Glomerular endothelial cell (primary cell): ENCODE data around the gene ULBP2. TPM values are rescaled to one million over a fixed set of nuclear protein-coding genes. Genes with fewer than 3 reads are reported as not detected.
"Not testable (repeated sequence)": the region's sequence is repeated elsewhere in the genome, so short reads cannot be mapped to it uniquely, and the experiment has no call there.

Experiments used
- DNase-seq: peaks from one replicate; pipeline ENCODE4 v3.0.0-alpha.2; 2011; ENCODE audit warnings: low read depth, low spot score; ENCODE audit errors: extremely low read depth
- total RNA-seq: library from RNA; depleted of rRNA; stranded (reverse); fragments of >200 nt; gene quantifications from 2 replicates; pipeline ENCODE4 v1.2.3, GENCODE V29; 2015

The ULBP2 gene
- total RNA-seq, 1 donor from 2014 or later, result 19.0 TPM

DNA sequence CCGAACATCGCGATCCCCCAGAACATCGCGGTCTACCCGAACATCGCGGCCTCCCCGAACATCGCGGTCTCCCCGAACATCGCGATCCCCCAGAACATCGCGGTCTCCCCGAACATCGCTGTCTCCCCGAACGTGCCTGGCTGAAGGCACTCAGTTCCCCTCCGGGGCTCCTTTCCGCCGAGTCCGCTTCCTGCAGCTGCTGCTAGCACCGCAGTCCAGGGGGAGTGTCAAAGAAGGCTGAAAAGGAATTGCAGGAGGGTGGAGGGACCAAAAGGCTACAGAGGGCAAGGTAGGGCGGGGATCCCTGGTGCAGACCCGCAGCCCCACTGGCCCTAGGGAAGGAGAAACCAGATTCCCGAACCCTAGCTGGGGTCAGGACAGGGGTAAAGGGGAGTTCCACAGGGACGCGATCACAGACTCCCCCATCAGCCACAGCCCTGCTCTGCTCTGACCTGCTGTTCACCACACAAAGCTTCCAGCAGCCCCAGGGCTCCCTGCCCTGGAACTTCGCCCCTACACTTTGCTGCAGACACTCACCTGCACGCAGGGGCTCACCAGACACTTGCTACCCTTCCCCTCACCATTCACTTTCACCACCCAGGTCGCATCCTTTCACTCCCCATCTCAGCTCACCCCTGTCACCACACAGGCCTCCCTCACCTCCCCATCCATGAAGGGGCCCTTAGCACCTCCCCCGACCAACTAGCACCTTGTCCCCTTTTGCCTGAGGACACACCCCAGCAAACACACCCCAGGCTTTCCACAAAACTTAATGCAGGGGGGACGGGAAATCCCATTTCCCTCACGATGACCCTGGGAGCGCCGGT lies 23.6 kb downstream of the ULBP2 start:
- no peak for DNase-seq

DNA sequence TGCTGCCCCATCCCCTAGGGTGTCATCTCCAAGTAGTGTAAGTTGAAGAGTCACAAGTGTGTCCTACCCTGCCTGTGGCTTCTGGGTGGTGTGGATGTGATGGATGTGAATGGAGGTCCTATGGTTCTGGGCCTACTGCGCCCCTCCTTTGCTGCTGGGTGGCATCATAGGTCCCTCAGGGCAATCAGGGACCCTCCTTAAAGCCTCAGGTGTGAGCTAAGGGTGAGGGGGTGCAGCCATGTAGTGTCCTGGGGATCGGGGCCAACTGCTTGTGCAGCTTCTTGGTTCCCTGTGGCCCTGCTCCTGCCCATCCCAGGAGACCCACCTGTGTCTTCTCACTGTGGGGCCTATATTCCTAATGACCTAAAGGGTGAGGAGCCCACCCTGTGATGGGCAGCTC lies 24.5 kb downstream of the ULBP2 start:
- DNase-seq, result not testable (repeated sequence)

DNA sequence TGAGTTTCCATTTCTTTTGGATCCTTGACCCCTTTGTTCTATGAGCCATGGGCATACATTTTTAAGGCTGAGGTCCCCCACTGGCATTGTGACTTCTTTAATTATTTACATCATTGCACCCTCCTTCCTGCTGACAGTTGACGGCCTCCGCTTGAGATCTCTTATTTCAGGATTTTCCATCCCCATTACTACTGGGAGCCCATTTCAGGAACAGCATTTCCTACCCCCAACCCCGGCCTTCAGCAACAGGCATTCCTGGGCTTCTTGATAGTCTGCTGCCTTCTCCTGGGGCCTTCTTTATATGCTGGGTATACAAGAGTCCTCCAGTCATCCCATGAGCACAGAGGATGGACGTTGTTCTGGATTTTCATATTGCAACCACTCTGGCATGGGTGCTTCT lies 25.8 kb downstream of the ULBP2 start:
- no peak for DNase-seq

DNA sequence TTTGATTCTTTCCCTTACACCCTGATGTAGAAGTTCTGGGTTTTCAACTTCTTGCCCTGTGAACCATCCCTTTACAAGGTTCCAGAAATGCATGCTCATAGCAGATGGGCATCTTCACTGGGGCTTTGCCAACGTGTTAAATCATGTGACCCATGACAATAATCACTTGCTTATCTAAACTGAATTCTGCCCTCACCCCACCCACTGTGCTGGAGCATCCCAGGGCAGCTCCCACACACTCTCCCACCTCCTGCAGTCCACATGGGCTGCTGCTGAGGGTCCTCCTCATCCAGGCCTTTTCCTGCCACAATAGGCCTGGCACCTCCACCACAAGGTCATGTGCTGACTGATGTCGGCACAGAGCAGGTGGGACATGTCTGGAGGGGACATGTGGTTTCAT lies 26.2 kb downstream of the ULBP2 start:
- DNase-seq, result not testable (repeated sequence)

DNA sequence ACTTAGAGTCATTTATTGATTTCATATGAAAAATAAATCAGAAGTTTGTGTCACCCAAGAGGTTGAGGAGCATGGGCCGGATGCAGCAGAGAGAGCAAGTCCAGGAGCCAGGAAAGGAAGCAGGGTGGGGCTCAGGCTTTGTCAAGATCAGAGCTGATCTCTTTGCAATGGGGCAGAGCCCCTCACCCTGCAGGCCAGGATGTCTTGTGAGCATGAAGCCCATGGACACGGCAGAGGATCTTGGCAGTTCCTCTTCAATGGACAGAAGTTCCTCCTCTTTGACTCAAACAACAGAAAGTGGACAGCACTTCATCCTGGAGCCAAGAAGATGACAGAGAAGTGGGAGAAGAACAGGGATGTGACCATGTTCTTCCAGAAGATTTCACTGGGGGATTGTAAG lies 27.1 kb downstream of the ULBP2 start:
- DNase-seq, result not testable (repeated sequence)

DNA sequence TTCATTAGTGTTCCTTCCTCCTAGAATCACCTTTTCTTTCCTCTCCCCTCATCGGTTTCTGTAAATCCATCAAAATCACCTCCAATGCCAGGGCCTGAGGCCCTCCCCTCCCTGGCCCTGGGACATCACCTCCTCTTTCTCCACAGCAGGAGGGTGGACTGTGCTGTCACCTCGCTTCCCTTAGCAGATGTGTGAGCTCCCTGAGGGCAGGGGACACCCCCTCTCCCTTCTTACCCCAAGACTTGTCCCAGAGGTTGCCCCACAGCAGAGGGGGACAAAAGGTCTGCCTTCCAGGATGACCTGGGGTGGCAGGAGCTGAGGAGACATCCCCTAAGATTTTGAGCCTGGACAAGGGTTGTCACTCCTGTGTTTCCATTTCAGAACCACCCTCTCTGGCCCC lies 27.8 kb downstream of the ULBP2 start:
- DNase-seq, result no peak

DNA sequence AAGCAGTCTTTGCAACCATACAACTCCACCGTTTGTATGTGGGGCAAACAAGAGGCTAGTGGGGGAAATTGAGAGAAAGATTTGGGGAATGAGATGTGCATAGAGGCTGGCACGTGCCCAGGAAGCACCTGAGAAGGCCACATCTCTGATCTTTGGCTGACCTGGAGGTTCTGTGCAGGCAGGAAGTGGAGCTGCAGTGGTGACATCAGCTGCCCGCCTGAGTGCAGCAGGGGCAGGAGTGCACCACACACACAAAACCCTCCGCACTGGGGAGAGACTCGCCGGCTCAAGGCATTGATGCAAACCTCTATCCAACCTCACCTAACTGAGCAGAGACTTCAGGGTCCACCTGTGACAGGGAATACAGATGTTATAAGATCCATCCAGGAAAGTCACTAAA lies 32.6 kb downstream of the ULBP2 start:
- DNase-seq, result not testable (repeated sequence)

DNA sequence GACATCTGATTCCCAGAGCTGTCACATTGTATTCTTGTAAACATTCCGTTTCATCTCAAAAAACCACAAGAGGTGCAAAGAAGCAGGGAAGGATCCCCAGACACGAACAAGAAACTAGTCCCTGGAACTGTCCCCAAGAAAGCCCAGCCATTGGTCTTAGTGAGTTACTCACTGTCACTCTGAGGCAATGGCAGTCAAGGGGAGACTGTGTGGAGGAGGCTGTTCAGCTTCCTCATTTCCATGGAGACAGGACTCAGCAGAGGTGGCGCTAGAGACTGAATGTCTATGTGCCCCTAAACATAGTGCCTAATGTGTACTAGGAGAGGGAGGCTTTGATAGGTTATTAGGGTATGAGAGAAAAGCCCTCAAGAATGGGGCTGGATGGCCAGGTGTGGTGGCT lies 33.0 kb downstream of the ULBP2 start:
- DNase-seq, result no peak

DNA sequence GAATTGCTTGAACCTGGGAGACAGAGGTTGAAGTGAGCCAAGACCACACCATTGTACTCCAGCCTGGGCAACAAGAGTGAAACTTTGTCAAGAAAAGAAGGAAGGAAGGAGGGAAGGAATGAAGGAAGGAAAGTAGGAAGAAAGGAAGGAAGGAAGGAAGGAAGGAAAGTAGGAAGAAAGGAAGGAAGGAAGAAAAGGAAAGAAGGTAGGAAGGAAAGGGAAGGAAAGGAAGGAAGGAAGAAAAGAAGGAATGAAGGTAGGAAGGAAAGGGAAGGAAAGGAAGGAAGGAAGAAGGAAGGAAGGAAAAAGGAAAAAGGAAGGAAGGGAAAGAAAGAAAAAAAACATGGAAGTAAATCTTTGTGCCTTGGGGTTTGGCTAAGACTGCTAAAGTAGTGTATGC lies 33.6 kb downstream of the ULBP2 start:
- no peak for DNase-seq

DNA sequence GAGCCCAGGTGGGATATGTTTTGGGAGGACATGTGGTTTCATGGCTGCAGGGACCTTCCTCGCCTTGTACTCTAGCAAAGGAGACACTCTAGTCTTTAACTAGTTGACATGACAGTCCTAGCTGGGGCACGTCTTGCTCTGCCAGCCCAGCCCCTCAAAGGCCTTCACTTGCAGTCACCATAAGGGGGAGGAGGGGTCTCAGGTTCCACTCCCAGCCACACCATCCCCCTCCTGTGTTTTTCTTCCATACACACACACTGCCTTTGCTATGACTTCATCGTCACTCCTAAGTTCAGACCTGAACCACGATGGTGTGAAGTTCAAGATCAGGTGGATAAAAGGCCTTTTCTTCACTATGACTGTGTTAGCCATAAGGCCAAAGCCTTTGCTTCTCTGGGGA lies 35.4 kb downstream of the ULBP2 start:
- no peak for DNase-seq

DNA sequence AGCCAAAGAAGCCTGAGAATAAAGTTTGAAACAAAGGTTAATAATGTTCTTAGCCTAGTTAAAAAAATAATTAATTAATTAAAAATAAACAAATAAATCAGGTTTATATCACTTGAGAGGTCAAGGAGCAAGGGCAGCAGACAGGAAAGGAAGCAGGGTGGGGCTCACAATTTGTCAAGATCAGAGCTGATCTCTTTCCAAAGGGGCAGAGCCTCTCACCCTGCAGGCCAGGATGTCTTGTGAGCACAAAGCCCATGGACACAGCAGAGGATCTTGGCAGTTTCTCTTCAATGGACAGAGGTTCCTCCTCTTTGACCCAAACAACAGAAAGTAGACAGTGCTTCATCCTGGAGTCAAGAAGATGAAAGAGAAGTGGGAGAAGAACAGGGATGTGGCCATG lies 36.8 kb downstream of the ULBP2 start:
- no peak for DNase-seq

DNA sequence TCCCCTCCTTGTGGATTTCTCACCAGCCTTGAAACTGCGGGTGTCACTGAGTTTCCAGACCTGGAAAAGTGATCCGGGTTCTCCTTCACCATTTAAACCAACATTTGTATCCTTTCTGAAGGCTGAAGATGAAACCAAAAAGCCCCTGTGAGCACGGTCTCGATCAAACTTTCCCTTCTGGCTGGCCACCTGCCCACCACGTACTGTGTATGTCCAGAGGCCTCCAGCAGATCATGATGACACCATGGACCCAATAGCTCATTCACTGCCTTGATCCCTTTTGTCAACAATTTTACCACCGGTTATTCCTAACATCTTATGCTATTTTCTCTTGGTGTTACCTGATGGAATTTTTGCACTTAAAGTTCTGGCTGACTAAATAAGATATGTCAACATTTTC lies 37.5 kb downstream of the ULBP2 start:
- no peak for DNase-seq

DNA sequence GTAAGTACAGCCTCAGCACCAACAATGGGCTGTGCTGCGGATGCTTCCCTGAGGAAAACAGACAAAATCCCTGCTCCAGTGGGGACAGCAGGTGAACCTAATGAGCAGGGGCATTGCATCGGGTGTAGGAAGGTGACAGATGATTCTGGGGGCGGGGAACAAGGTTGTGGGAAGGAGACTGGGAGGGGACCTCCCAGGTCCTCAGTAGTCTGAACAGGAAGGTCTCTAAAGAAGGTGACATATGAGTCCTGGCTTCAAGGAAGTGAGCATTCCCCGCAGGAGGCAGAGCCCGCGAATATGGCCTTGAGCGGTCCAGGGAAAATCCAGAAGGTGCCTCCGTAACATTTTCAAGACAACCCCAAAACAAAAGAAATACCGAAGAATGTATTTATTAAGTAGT lies 41.3 kb downstream of the ULBP2 start:
- no peak for DNase-seq

DNA sequence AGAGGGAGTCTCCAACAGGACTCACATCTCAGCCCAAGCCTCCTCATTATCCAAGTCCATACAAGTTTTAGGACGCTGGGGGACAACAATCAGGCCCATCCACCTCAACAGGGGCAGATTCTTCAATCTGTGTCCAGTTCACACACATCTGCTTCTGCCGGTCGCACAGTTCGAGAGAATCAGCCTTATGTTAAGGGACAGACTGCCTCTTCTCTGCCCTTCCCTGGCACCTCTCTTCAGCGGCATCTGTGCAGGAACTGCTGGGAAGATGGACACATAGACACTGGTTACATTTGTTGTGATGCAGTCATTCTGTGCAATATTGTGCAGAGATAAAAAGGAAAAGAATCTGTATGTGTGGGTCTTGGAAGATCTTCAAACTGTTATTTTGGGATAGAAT lies 43.0 kb downstream of the ULBP2 start:
- DNase-seq, result no peak

DNA sequence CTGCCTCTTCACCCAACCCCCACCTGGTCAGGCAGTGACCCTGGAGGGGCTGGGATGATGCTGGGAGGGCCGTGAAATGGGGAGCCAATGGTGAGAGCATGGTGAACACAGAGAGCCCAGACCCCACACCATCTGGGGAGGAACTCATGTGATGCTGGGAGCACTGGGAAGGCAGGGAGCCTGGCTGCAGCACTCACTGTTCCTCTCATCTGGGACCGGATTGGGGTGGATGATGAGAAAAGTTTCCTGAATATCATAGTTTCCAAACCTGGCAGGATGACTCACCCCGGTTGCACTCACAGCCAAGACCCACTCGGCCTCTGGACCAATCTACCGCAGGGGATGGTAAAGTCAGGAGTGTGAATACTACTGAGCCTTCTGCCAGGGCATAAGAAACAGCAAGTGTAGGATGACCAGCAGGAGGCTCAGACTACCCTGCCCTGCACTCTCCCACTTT lies 43.7 kb downstream of the ULBP2 start:
- no peak for DNase-seq

DNA sequence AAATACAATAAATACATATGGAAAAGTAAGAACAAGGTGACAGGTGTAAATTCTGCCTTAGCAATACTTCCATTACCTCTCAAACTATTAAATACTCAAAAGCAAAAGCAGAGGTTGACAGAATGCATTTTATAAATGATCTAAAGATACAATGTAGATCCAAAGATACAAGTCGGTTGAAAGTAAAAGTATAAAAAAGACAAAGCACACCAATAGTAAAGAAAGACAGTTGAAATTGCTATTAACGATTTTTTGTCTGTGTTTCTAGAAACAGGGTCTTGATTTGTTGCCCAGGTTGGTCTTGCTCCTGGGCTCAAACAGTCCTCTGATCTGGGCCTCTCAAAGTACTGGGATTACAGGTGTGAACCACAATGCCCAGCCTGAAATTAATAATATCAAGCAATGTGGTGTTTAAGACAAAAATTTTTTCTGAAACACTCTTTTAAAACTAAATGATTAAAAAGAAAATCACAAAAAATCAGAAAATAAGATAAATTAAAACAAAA lies 45.8 kb downstream of the ULBP2 start:
- DNase-seq, result no peak

DNA sequence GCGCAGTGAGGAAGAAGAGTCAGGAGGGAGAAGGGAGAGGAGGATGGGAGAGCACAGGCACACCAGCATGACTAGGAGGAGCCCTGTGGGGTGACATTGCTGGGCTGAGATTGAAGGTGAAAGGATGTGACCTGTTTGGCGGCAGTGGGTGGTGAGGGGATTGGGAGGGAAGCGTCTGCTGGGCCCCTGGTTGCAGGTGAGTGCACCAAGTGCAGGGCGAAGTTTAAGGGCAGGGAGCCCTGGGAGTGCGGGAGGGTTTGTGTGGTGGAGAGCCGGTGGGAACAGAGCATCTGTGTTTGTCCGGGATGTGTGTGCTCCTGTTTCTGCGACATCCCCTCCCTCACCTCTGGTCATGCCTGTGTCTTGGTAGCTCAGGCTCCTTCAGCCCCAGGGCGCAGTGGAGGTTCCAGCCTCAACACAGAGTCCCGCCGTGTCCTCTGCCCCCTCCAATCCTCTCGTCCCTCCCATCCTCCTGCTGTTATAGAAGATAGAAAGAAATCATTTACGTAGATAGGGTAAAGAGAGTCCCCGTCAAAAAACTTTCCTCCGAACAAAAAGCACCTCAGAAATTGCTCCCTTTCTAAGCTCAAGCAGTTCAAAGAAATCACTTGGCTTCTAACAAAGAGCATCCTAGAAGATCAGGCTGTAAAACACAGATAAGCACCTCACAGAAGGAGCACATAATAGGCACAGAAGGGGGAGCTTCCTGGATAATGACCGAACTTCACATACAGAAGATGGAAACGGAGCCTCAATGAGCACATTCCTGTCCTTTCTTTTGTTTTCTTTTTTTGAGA lies 46.9 kb downstream of the ULBP2 start:
- DNase-seq, result no peak

DNA sequence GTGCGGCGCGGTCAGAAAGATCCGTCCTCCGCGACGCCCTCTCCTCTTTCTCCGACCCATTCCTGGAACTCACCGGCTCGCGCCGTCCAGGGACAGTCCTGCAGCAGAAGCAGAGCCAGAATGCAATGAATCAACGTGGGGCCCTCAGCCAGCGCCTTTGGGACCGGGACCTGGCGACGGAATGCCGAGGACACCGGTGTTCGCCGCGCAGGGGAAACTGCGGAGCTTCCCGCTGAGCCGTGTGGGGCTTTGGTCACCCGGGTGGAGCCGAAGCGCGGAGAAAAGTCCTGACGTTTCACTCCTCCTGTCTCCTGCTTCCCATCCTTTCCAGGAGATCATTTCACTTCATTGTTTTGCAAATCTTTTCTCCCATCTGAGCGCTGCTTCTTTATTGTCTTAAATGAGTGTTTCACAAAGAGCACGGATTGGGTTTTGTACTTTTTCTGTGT lies 48.4 kb downstream of the ULBP2 start:
- no peak for DNase-seq

DNA sequence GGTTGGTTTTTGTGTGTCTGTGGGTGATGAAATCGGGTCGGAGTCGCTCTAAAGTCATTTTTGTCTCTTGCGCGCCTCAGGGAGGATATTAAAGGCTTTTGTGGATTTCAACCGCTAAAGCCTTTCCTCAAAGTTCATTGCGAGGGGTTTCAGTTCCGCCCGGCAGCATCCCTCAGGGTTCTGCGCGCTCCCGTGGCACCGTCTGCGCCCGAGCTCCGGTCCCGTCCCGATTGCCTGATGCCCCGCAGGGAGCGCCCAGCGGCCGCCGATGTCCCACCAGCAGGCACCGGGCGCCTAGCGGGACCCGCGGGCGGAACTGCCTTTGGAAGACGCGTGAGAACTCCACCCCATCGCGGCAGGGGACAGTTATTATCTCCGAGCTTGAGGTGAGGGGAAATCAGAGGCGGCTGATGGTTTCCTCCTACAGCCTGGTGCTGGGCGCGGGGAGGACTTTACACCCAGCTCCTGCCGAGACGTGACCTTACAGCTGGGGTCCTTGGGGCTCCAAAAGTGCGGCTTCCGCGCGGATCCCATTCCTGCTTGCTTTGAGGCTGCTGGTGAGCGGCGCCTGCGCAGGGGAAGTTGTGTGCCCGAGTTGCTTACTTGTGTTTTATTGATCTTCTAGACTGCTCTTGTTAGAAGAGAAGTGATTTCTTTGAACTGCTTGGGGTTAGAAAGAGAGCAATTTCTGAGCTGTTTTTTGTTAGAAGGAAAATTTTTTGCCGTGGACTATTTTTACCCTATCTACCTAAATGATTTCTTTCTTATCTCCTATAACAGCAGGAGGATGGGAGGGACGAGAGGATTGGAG lies 49.1 kb downstream of the ULBP2 start:
- no peak for DNase-seq

DNA sequence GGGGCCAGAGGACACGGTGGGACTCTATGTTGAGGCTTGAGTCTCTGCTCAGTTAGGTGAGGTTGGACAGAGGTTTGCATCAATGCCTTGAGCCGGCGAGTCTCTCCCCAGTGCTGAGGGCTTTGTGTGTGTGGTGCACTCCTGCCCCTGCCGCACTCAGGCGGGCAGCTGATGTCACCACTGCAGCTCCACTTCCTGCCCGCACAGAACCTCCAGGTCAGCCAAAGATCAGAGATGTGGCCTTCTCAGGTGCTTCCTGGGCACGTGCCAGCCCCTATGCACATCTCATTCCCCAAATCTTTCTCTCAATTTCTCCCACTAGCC lies 49.6 kb downstream of the ULBP2 start:
- DNase-seq, result not testable (repeated sequence)

DNA sequence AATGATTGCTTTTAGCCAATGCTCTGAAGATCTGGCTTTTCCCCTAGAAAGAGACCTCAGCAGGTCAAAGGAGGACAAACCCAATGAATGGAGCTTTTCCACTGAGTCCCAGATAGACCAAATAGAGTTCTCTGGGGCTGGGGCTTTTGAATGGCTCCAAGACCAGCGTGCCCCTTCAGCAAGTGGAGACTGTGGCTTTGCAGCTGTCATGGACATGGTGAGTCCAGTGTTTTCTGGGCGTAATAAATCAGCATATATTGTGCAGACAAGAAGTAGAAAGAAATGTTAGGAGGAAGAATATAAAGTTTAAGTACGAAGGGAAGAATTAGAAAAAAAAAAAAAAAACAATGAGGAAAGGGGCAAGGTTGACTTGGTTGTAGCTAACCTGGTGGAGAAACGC lies 50.0 kb downstream of the ULBP2 start:
- no peak for DNase-seq
